Muscle of back (tissue), 11 donors: ENCODE measurements around the gene MRM1. TPM values are rescaled to one million over a fixed set of nuclear protein-coding genes. Genes with fewer than 3 reads are reported as not detected.
"Not testable (repeated sequence)": the region's sequence is repeated elsewhere in the genome, so short reads cannot be mapped to it uniquely, and the experiment has no call there.

ENCODE experiments used
- DNase-seq, 3 donors: peaks; one replicate each; pipeline versions ENCODE4 v3.0.0 to v3.0.0-alpha.2; 2013
- polyA plus RNA-seq, 10 donors: library from polyadenylated mRNA; unstranded; fragments of 120-200 nt; gene quantifications; one replicate each; pipeline ENCODE4 v1.2.1, GENCODE V29; 2013; ENCODE audit not compliant: insufficient read length in 10 of 10

The MRM1 gene
- polyA plus RNA-seq, 10 donors = 2.5 to 3.7 (median 3.3) TPM

GRCh38 chr17:36599546-36600250, 1.7 kb upstream of the MRM1 start:
- DNase-seq = no peak

- DNase-seq = no peak
Observed at GRCh38 chr17:36600465-36600864, 918 bp upstream of the MRM1 start.

GRCh38 chr17:36600936-36601302, 464 bp upstream of the MRM1 start:
- DNase-seq = no peak

GRCh38 chr17:36602030-36602748, 806 bp downstream of the MRM1 start:
- no peak for DNase-seq

- peak; percentile 40 to 61 (median 49) for DNase-seq
Observed at GRCh38 chr17:36602924-36603384, 1.6 kb downstream of the MRM1 start.

GRCh38 chr17:36605028-36605427, 3.6 kb downstream of the MRM1 start:
- DNase-seq = not testable (repeated sequence)

- no peak for DNase-seq
Observed at GRCh38 chr17:36608280-36608679, 6.9 kb downstream of the MRM1 start.

GRCh38 chr17:36608794-36609497, 7.6 kb downstream of the MRM1 start:
- DNase-seq = peak; percentile 39 to 73 (median 49)

- DNase-seq = no peak
Observed at GRCh38 chr17:36609498-36609862, 8.1 kb downstream of the MRM1 start.

GRCh38 chr17:36610474-36610873, 9.1 kb downstream of the MRM1 start:
- no peak for DNase-seq

GRCh38 chr17:36611345-36612072, 10.1 kb downstream of the MRM1 start:
- no peak for DNase-seq

- DNase-seq = no peak
Observed at GRCh38 chr17:36612323-36612722, 10.9 kb downstream of the MRM1 start.

GRCh38 chr17:36613155-36613554, 11.8 kb downstream of the MRM1 start:
- DNase-seq = no peak

GRCh38 chr17:36614081-36614480, 12.7 kb downstream of the MRM1 start:
- no peak for DNase-seq

GRCh38 chr17:36614933-36615332, 13.6 kb downstream of the MRM1 start:
- peak in 2 of 3 donors; percentile 32 to 34 for DNase-seq

GRCh38 chr17:36616061-36617029, 15.0 kb downstream of the MRM1 start:
- DNase-seq = no peak

GRCh38 chr17:36617773-36618172, 16.4 kb downstream of the MRM1 start:
- DNase-seq = no peak

GRCh38 chr17:36623281-36623680, 21.9 kb downstream of the MRM1 start:
- DNase-seq = no peak

- no peak for DNase-seq
Observed at GRCh38 chr17:36625188-36625587, 23.8 kb downstream of the MRM1 start.

- DNase-seq = no peak
Observed at GRCh38 chr17:36627101-36627500, 25.7 kb downstream of the MRM1 start.

- DNase-seq = no peak
Observed at GRCh38 chr17:36628576-36628975, 27.2 kb downstream of the MRM1 start.
